GM06990 (cell line): ENCODE data around the gene FOXP4.

Source experiments
- DNase-seq: peaks from one replicate; pipeline ENCODE4 v3.0.0-alpha.2; 2011; ENCODE audit not compliant: insufficient read length; ENCODE audit errors: extremely low read depth
- H3K27me3 ChIP-seq: replicated peaks from 2 replicates; pipeline ENCODE4 v1.6.0; 2011; ENCODE audit warnings: low read length; ENCODE audit not compliant: control insufficient read depth, insufficient read depth
- H3K36me3 ChIP-seq: 2 replicates; pipeline ENCODE4 v1.5.1; 2011; ENCODE audit warnings: low read length; ENCODE audit not compliant: control insufficient read depth, insufficient read depth
- H3K4me3 ChIP-seq: replicated peaks from 2 replicates; pipeline ENCODE4 v1.5.1; 2011; ENCODE audit warnings: low read depth, mild to moderate bottlenecking, control low read depth, low read length
- CTCF ChIP-seq: IDR thresholded peaks from 2 replicates; pipeline ENCODE4 v1.5.1; 2011; ENCODE audit warnings: low read length, control low read depth, mild to moderate bottlenecking, inconsistent platforms; ENCODE audit not compliant: insufficient read depth, poor library complexity, severe bottlenecking

The FOXP4 gene

GRCh38 chr6:41571021-41571780 lies 25.0 kb downstream of the FOXP4 start:
- Histone ChIP-seq H3K4me3 (no peak overlapping the region), H3K36me3 (peaks cover 38% of the 10 kb centered on the region), H3K27me3 (no peaks in the 10 kb centered on the region)
- TF ChIP-seq CTCF, result no peak
- DNase-seq, result no peak

GRCh38 chr6:41572613-41573012 lies 26.4 kb downstream of the FOXP4 start:
- no peak for DNase-seq
- Histone ChIP-seq H3K27me3 (no peaks in the 10 kb centered on the region), H3K36me3 (peaks cover 31% of the 10 kb centered on the region), H3K4me3 (no peak overlapping the region)
- TF ChIP-seq CTCF, result no peak

- peaks cover 31% of the 10 kb centered on the region for H3K36me3 ChIP-seq
- no peak for TF ChIP-seq CTCF
- DNase-seq, result no peak
- no peaks in the 10 kb centered on the region for H3K27me3 ChIP-seq
- H3K4me3 ChIP-seq, result no peak overlapping the region
Measured at GRCh38 chr6:41573276-41573675, 27.1 kb downstream of the FOXP4 start.

GRCh38 chr6:41573985-41574384 lies 27.8 kb downstream of the FOXP4 start:
- TF ChIP-seq CTCF, result no peak
- Histone ChIP-seq H3K36me3 (peaks cover 29% of the 10 kb centered on the region), H3K4me3 (no peak overlapping the region), H3K27me3 (no peaks in the 10 kb centered on the region)
- DNase-seq, result no peak

- Histone ChIP-seq H3K27me3 (no peaks in the 10 kb centered on the region), H3K36me3 (peaks cover 22% of the 10 kb centered on the region), H3K4me3 (no peak overlapping the region)
- TF ChIP-seq CTCF, result no peak
- DNase-seq, result no peak
Measured at GRCh38 chr6:41575598-41575997, 29.4 kb downstream of the FOXP4 start.
